NB4 (cell line): Measurements from ENCODE around the gene GART.

Experiments used
- DNase-seq: peaks from one replicate; pipeline ENCODE4 v3.0.0; 2010; ENCODE audit warnings: low read depth
- H3K4me3 ChIP-seq: one replicate; pipeline ENCODE4 v1.5.1; 2011; ENCODE audit warnings: mild to moderate bottlenecking, low read depth, low read length, moderate library complexity
- MYC ChIP-seq: IDR thresholded peaks from 2 replicates; pipeline ENCODE4 v1.6.1; 2011; ENCODE audit warnings: low read depth, low read length
- POLR2A ChIP-seq: IDR thresholded peaks from 2 replicates; pipeline ENCODE4 v1.6.1; 2011; ENCODE audit warnings: mild to moderate bottlenecking; ENCODE audit not compliant: insufficient read length; ENCODE audit errors: extremely low read depth
- TF ChIP-seq, protein P1 (sequence below): IDR thresholded peaks from one replicate; pipeline ENCODE4 v1.5.1; 2012; ENCODE audit warnings: low read depth, low read length
- TF ChIP-seq, protein P2 (sequence below): IDR thresholded peaks from 2 replicates; pipeline ENCODE4 v1.6.1; 2011; ENCODE audit warnings: low read depth, low read length

GART gene

DNA sequence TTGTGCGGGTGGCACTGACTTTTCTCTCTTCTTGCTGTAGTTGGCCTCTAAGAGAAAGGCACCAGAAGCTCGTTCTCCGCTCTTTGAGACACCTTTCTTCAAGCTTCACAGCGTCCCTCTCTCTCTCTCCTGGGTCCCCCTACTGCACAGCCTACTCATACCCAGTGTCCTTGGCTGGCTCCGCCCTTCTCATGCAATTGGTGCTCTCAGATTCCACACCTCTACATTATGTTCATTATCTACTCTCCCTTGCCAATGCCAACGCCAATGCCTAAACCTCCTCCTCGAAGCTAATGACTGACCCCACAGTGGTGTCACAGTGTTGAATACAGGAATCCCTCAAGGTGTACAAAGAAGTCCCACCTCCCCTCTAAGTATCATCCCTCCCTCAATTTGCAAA, 45.6 kb downstream of the GART start:
- no peak for DNase-seq
- H3K4me3 ChIP-seq, result no peak overlapping the region

DNA sequence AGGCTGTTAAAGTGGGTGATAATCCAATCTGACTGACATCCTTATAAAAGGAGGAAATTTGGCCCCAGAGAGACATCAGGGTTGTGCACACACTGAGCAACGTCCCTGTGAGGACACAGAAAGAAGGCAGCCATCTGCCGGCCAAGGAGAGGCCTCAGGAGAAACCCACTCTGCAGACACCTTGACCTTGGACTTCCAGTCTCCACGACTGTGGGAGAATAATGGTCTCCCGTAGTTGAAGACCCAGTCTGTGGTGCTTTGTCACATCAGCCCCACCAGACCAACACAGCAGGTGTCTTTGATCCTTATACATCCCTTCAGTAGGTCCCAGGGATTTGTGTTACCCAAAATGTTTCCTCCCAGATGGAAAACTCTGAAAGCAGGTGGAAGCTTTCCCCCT, 46.2 kb downstream of the GART start:
- TF ChIP-seq, protein P1, sequence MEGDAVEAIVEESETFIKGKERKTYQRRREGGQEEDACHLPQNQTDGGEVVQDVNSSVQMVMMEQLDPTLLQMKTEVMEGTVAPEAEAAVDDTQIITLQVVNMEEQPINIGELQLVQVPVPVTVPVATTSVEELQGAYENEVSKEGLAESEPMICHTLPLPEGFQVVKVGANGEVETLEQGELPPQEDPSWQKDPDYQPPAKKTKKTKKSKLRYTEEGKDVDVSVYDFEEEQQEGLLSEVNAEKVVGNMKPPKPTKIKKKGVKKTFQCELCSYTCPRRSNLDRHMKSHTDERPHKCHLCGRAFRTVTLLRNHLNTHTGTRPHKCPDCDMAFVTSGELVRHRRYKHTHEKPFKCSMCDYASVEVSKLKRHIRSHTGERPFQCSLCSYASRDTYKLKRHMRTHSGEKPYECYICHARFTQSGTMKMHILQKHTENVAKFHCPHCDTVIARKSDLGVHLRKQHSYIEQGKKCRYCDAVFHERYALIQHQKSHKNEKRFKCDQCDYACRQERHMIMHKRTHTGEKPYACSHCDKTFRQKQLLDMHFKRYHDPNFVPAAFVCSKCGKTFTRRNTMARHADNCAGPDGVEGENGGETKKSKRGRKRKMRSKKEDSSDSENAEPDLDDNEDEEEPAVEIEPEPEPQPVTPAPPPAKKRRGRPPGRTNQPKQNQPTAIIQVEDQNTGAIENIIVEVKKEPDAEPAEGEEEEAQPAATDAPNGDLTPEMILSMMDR, result no peak
- TF ChIP-seq MYC (no peak), POLR2A (no peak)
- TF ChIP-seq, protein P2, sequence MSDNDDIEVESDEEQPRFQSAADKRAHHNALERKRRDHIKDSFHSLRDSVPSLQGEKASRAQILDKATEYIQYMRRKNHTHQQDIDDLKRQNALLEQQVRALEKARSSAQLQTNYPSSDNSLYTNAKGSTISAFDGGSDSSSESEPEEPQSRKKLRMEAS, result no peak
- DNase-seq, result no peak
- no peak overlapping the region for H3K4me3 ChIP-seq

More for the DNA sequence above, 45.6 kb downstream of the GART start:
- TF ChIP-seq, protein P2, result no peak
- TF ChIP-seq, protein P1, result no peak
- TF ChIP-seq POLR2A (no peak), MYC (no peak)

DNA sequence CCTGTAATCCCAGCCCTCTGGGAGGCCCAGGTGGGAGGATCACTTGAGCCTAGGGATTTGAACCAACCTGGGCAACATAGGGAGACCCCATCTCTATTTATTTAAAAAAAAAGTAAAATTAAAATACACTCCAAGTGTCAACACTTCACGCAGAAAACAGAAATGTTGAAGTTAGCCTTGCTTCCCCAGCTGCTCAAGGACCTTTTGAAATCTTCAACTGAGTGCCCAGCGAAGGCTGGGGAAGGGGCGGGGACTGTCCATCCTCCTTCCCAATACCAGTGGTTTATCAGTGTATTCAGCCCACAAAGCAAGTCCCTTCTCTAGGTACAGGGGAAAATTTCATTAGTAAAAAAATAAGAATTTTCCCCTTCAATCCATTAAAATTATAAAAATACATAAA, 48.2 kb downstream of the GART start:
- TF ChIP-seq, protein P2, result no peak
- no peak for TF ChIP-seq MYC
- no peak for TF ChIP-seq POLR2A
- TF ChIP-seq, protein P1, result no peak
- H3K4me3 ChIP-seq, result no peak overlapping the region
- no peak for DNase-seq

DNA sequence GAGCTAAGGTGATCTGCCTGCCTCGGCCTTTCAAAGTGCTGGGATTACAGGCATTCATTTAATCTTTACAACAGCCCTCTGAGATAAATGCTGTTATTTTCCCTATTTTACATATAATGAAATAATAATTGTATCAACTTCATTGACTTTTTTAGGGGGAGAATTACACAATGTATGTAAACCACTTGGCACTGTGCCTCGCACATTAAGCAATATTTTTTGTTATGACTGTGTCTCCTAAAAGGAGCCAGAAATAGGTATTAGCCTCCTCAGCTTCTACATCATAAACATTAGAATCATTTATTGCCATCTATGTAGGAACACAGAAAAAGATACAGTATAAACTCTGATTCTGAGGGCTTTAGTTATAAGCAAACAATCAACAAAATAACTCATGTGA, 49.3 kb downstream of the GART start:
- H3K4me3 ChIP-seq, result no peak overlapping the region
- DNase-seq, result peak; percentile 53
- TF ChIP-seq MYC, result no peak
- TF ChIP-seq, protein P1, result no peak
- TF ChIP-seq, protein P2, result no peak
- TF ChIP-seq POLR2A, result no peak

DNA sequence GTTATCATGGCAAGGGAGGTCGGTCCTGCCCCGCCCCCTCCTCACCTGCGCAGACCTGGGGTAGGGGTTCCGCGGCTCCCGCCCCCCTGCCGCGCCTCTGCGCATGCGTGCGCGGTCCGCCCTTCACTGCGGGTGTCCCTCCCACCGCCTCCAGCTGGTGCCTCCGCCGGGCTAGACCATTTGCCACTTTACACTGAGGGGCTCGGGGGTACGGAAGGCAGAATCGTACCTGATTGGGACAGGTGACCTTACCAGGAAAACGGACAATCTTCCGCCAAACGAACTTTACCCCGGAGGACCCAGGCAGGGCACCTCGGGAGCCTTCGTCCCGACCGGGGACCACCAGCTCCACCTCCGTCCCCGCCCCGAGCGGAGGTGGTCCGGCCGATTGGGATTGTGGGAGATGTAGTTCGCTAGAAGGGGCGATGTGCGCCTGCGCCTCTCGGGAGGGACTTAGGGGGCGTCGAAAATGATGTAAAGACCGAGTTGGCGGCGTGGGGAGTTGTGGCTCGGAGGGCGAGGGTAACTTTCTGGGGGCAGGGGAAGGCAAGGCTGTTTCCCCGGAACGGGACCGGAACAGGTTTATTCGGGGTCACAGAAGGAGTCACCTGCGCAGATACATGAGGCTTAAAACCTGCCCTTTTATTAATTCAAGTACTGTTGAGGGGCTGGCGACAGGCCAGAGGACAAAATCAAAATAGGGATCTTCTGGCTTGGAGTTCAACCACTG, 50.4 kb downstream of the GART start, which contains the start of gene DNAJC28:
Gene DNAJC28, minus strand, starts transcription at position 344 of the 730 bp plus-strand sequence. CDS start 2,323 bp downstream, outside the sequence.
- TF ChIP-seq POLR2A (peak; percentile 47), MYC (peak; percentile 58)
- TF ChIP-seq, protein P1, result no peak
- TF ChIP-seq, protein P2, result 0 out of 2 replicates have a peak, but pooled peaks have one; percentile 11
- peak; percentile 93 for DNase-seq

More for the DNA sequence above, 50.4 kb downstream of the GART start, which contains the start of gene DNAJC28:
- peak within 1 kb of the TSS; percentile 86 for H3K4me3 ChIP-seq
